ENCODE results near the gene GPR142. TPM values are rescaled to one million over a fixed set of nuclear protein-coding genes. Genes with fewer than 3 reads are reported as not detected.

Gene GPR142, protein sequence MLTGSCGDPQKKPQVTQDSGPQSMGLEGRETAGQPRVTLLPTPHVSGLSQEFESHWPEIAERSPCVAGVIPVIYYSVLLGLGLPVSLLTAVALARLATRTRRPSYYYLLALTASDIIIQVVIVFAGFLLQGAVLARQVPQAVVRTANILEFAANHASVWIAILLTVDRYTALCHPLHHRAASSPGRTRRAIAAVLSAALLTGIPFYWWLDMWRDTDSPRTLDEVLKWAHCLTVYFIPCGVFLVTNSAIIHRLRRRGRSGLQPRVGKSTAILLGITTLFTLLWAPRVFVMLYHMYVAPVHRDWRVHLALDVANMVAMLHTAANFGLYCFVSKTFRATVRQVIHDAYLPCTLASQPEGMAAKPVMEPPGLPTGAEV
- not detected in 5 replicates for total RNA-seq (2022; extraction: Qiagen RNA extraction)

GRCh38 chr17:74367206-74367605 is at the start of gene GPR142:
TSS of gene GPR142 (plus strand) at chr17:74367506. CDS start at chr17:74369541, 2,035 bp downstream.

DNA sequence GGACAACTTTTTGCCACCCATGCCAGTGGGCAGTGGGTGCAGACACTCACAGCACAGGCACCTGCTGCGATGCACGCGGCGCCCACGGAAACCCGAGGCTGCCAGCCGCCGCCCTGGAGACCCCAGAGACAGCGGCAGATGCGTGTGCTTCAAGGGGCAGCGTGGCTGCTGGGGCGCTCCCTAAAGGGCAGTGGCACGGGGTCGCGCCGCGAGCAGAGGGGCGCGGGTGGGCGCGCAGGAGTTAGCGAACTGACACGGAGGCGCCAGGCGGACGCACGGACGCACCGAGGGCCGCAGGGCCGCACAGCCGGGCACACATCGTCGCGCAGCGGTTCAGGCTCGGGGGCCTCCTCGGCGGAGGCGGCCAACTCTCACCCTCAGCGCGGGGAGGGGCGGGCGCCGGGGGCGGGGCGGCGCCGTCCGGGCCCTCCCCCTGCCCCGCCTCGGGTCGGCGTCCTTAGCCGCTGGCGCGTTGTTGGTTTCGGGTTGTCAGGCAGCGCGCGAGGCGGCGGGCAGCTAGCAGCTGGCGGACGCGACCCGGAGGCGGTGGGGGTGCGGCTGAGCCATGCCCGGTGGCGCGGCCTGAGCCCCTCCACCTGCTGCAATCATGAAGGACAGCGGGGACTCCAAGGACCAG is 41.4 kb upstream of the GPR142 start, which contains the start of gene KIF19:
TSS of gene KIF19 (plus strand) at position 484 of the 637 bp plus-strand sequence. CDS start at position 608, 124 bp downstream.

GRCh38 chr17:74361230-74362068 is 5.9 kb upstream of the GPR142 start, which contains the start of gene BTBD17:
TSS of gene BTBD17 (minus strand) at chr17:74361868. CDS start at chr17:74361819, 49 bp downstream.

Other genes starting within 250 kb of the GPR142 start
- 2,771 to 3,181 TPM (median 2,888 TPM) in 5 replicates for gene RPL38, start 163.8 kb upstream of the GPR142 start, total RNA-seq (2022; extraction: Qiagen RNA extraction)
- gene TTYH2, start 153.9 kb upstream of the GPR142 start, total RNA-seq (2022; extraction: Qiagen RNA extraction) = 1.5 to 1.9 TPM (median 1.9 TPM) in 5 replicates
- gene DNAI2, start 93.3 kb upstream of the GPR142 start, total RNA-seq (2022; extraction: Qiagen RNA extraction) = 0.03 to 0.10 TPM in 2 of 5 replicates, not detected in the others
- 0.02 to 0.05 TPM (median 0.02 TPM) in 3 of 5 replicates, not detected in the others for gene KIF19, start 41.3 kb upstream of the GPR142 start, total RNA-seq (2022; extraction: Qiagen RNA extraction)
- gene BTBD17, start 5.6 kb upstream of the GPR142 start, total RNA-seq (2022; extraction: Qiagen RNA extraction) = 0.03 to 0.05 TPM in 2 of 5 replicates, not detected in the others
- gene GPRC5C, start 64.6 kb downstream of the GPR142 start, total RNA-seq (2022; extraction: Qiagen RNA extraction) = 45.9 to 65.0 TPM (median 59.4 TPM) in 5 replicates
- gene CD300A, start 99.1 kb downstream of the GPR142 start, total RNA-seq (2022; extraction: Qiagen RNA extraction) = 0.06 TPM in 1 of 5 replicates, not detected in the others
- gene CD300LB, start 164.0 kb downstream of the GPR142 start, total RNA-seq (2022; extraction: Qiagen RNA extraction) = 0.05 to 0.14 TPM (median 0.05 TPM) in 4 of 5 replicates, not detected in the other
- gene CD300C, start 178.6 kb downstream of the GPR142 start, total RNA-seq (2022; extraction: Qiagen RNA extraction) = 0.31 to 0.51 TPM (median 0.41 TPM) in 5 replicates
- gene CD300H, start 200.0 kb downstream of the GPR142 start, total RNA-seq (2022; extraction: Qiagen RNA extraction) = 0.12 to 0.72 TPM (median 0.43 TPM) in 4 of 5 replicates, not detected in the other
- gene CD300LD, start 224.8 kb downstream of the GPR142 start, total RNA-seq (2022; extraction: Qiagen RNA extraction) = not detected in 5 replicates